A673 (cell line): ENCODE measurements around the gene GPR84.

Experiments
- CTCF ChIP-seq: fragments of 300-800, 200-600 bp; sonication (generic); conservative IDR thresholded peaks from 2 replicates; pipeline ENCODE4 v1.5.1; 2017; ENCODE audit warnings: low read depth, mild to moderate bottlenecking, antibody characterized with exemption, low read length, moderate library complexity, mixed read lengths
- EZH2 ChIP-seq: fragments of 200-600 bp; sonication (generic); IDR thresholded peaks from 2 replicates; pipeline ENCODE4 v1.6.1; 2017; ENCODE audit warnings: borderline replicate concordance, low read depth, mild to moderate bottlenecking, mixed read lengths, antibody characterized with exemption, low read length; ENCODE audit not compliant: poor library complexity, severe bottlenecking

- TF ChIP-seq CTCF, result no peak
- TF ChIP-seq EZH2, result no peak
Observed at GRCh38 chr12:54341378-54342300, 22.6 kb downstream of the GPR84 start.
